HL-60/S4 treated with phorbol 12-myristate 13-acetate at 8.2 ng/mL for 4 days and 3 days (cell line): ENCODE results near the gene SPTBN1.

Source experiments
- in situ Hi-C: fragments of 300-500 bp; cut with MboI; formaldehyde crosslinking; loops from 2 replicates; pipeline ENCODE4 v1.15.0; 2022; ENCODE audit warnings: low sequenced_read_pairs

Gene SPTBN1

DNA sequence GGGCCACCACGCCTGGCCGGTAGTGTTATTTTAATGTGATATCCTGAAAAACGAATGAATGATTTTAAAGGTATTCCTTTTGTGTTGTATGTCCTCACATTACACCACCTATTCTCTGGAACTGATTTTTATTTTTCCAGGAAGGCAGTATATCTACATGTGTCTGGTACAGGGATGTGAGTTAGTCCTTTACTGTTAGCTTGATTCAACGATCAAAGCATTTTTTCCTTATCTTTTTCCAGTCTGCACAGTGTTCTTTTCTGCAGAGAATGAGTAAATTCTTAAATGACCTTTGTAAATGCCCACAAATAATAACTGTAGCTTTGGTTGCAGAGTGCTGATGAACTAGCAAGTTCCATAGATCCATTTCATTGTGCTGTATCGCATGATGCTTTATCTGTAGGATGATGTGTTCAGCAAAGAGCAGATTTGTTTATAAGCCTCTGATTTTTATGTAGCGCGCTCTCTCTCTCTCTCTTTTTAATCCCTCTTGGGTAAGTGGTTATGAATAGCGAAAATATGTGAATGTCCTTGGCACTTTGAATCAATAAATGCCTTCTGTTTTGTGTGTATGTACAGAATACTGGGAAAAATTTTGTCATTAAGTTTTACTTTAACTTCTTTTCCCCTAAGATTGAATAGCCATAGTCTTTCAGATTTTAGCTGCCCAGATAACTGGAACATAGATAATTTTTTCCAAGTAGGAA lies 184.9 kb downstream of the SPTBN1 start:
- in situ Hi-C loops: no loop called here

DNA sequence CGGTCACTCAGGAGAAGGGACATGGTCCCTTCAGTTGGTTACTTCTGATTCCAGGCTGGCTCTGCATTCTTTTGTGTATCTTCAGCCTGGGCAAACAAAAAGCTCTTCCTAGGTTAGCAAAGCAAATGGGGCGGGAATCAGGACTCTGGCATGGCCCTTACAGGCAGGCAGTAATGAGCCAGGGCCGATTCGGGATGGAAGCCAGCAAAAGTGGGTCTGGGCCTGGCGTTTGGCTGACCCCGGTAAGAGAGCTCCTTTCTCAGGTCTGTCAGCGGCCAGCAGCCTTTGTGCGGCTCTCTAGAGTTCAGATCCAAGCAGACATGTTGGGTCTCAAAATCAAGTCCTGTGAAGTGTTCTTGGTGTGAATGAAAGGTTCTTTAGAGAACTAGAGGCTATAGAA lies 185.9 kb downstream of the SPTBN1 start:
- in situ Hi-C loops: no loop called here

GRCh38 chr2:54642677-54643430 lies 186.7 kb downstream of the SPTBN1 start:
- in situ Hi-C loops: no loop called here

DNA sequence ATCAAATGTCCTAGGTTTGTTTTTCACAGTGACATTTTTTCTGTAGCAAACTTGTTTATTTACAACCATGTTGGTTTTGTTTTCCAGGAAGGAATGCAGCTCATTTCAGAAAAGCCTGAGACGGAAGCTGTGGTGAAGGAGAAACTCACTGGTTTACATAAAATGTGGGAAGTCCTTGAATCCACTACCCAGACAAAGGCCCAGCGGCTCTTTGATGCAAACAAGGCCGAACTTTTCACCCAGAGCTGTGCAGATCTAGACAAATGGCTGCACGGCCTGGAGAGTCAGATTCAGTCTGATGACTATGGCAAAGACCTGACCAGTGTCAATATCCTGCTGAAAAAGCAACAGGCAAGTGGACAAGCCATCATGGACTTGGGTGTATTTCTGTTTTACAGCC lies 188.1 kb downstream of the SPTBN1 start:
- in situ Hi-C loops: no loop called here

DNA sequence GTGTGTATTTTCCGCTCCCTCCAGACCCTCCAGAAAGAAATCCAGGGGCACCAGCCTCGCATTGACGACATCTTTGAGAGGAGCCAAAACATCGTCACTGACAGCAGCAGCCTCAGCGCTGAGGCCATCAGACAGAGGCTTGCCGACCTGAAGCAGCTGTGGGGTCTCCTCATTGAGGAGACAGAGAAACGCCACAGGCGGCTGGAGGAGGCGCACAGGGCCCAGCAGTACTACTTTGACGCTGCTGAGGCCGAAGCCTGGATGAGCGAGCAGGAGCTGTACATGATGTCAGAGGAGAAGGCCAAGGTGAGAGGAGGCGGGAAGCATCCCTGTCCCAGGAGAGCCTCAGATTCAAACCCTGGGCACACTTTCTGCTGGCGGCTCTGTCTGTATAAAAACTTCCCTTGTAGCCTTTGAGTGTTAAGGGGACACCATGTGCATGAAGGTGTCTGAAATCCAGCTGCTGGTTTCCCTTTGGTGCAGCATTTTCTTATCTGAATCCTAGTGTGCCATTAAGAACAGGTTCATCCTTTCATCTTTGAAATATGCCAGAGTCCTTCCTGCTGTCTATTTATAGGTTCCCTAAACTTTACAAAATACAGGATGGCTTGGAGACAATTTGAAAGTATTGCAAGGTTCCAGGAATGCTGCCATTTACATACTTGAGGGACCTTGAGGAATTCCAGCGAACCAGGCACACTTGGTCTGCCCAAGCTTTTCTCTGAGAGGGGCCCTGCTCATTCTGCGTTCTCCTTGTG lies 190.2 kb downstream of the SPTBN1 start:
- in situ Hi-C loops: no loop called here

DNA sequence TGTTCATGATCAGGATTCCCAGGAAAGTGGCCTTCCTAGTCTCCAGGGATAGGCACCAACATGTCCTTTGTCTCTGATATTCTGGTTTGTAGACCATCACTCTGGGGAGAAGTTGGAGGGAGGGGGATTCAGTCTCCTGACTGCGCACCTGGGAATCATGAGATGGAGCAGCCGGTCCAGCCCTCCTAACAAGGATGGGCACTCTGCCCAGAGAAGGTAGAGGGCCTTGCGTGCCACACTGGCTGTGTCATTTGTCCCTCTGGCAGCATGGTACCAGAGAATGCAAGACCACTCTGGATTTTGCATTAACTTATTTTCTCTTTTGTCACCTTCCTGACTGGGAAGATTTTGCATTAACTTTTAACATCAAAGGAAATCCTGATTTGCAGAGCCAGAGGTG lies 192.1 kb downstream of the SPTBN1 start:
- in situ Hi-C loops: no loop called here

- in situ Hi-C loops: no loop called here
Measured at GRCh38 chr2:54649191-54649590, 193.1 kb downstream of the SPTBN1 start.

DNA sequence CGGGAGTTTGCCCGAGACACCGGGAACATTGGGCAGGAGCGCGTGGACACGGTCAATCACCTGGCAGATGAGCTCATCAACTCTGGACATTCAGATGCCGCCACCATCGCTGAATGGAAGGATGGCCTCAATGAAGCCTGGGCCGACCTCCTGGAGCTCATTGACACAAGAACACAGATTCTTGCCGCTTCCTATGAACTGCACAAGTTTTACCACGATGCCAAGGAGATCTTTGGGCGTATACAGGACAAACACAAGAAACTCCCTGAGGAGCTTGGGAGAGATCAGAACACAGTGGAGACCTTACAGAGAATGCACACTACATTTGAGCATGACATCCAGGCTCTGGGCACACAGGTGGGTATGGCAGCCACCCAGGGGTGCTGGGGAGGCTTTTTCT lies 193.5 kb downstream of the SPTBN1 start:
- in situ Hi-C loops: no loop called here

DNA sequence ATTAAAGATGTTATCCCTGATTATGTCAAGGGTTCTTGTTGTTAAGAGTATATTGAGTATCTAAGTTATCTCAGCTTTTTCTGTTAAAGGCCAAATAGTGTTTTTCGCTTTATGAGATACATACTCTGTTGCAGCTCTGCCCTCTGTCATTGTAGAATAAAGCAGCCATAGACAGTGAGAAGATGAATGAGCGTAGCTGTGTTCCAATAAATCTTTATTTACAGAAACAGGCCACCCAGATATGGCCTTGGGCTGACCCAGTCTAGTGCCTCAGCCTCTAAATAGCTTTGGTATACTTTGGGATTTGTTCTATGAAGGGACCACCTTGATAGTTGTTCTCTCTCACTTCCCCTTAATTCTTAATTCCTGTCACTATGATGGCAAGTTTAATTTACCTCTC lies 194.5 kb downstream of the SPTBN1 start:
- in situ Hi-C loops: no loop called here

GRCh38 chr2:54651291-54651690 lies 195.2 kb downstream of the SPTBN1 start:
- in situ Hi-C loops: no loop called here

GRCh38 chr2:54652540-54652939 lies 196.4 kb downstream of the SPTBN1 start:
- in situ Hi-C loops: no loop called here

DNA sequence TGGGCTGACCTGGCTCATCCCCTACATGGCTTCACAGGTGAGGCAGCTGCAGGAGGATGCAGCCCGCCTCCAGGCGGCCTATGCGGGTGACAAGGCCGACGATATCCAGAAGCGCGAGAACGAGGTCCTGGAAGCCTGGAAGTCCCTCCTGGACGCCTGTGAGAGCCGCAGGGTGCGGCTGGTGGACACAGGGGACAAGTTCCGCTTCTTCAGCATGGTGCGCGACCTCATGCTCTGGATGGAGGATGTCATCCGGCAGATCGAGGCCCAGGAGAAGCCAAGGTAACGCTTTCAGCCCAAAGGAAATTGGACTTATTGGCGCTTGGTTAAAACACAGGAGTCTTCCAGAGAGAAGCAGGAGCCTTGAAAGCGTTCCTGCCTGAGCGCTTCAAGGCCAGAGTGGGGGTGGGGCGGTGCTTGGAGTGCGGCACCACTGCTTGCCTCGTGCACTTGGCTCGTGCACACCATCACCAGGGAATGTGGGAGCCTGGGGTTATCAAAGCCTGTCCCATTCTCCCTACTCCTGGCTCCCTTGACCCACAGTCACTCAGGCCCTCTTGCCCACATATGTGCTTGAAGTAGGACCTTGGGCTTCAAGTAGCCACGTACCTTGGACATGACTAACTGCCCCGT lies 197.6 kb downstream of the SPTBN1 start:
- in situ Hi-C loops: no loop called here

GRCh38 chr2:54655046-54655809 lies 199.1 kb downstream of the SPTBN1 start:
- in situ Hi-C loops: no loop called here

- in situ Hi-C loops: no loop called here
Measured at GRCh38 chr2:54656863-54657262, 200.7 kb downstream of the SPTBN1 start.

DNA sequence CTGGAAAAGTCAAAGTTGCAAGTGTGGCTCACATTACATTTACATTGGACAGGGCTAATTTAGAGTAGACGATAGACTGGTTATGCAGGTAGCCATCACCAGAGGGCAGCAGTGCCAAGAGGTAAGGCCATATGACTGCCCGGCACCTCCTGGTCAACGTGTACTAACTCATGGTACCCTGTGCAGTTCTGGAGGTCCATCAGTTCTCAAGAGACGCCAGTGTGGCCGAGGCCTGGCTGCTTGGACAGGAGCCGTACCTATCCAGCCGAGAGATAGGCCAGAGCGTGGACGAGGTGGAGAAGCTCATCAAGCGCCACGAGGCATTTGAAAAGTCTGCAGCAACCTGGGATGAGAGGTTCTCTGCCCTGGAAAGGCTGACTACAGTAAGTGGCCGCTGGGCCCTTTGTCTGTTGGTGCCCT lies 201.5 kb downstream of the SPTBN1 start:
- in situ Hi-C loops: no loop called here

- in situ Hi-C loops: no loop called here
Measured at GRCh38 chr2:54658564-54659071, 202.5 kb downstream of the SPTBN1 start.

DNA sequence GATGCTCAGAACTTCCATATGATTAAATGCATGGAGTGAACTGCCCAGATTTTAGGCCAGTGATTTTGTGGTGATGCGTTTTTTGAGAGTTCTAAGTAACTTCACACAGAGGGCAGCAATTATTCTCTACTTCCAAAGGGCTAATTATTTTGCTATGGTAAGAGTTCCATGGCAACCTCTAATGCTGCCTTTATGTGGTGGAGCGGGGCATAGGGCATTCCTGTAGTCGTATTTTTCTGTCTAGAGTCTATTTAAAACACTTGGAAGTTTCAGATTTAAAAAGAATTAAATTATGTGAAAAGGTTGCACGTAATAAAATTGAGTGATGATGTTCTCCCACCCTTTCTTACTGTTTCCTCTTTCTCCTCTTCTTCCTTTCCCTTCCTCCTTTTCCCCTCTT lies 203.4 kb downstream of the SPTBN1 start:
- in situ Hi-C loops: no loop called here

GRCh38 chr2:54660752-54661151 lies 204.6 kb downstream of the SPTBN1 start:
- in situ Hi-C loops: no loop called here

- in situ Hi-C loops: no loop called here
Measured at GRCh38 chr2:54663424-54664030, 207.4 kb downstream of the SPTBN1 start.

DNA sequence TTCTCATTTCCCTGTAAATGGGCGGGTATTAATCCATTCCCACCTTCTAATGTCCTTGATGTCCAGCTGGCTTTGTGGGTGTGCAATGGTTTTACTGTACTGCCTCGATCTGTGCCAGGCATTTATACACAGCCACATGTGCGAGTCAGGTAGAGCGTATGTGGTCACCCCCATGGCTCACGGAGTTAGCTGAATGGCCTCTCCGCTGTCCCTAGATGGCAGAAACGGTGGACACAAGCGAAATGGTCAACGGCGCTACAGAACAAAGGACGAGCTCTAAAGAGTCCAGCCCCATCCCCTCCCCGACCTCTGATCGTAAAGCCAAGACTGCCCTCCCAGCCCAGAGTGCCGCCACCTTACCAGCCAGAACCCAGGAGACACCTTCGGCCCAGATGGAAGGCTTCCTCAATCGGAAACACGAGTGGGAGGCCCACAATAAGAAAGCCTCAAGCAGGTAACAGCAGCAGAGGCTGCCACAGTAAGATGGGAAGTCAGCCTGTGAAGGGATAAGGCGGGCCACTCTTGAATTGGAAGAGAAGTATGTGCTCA lies 208.2 kb downstream of the SPTBN1 start:
- in situ Hi-C loops: no loop called here
